ENCODE measurements around the gene C6orf89. TPM values are rescaled to one million over a fixed set of nuclear protein-coding genes. Genes with fewer than 3 reads are reported as not detected.

C6orf89 gene, protein sequence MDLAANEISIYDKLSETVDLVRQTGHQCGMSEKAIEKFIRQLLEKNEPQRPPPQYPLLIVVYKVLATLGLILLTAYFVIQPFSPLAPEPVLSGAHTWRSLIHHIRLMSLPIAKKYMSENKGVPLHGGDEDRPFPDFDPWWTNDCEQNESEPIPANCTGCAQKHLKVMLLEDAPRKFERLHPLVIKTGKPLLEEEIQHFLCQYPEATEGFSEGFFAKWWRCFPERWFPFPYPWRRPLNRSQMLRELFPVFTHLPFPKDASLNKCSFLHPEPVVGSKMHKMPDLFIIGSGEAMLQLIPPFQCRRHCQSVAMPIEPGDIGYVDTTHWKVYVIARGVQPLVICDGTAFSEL
- 10 to 100 TPM; 32.1 to 32.7 TPM for total RNA-seq

DNA sequence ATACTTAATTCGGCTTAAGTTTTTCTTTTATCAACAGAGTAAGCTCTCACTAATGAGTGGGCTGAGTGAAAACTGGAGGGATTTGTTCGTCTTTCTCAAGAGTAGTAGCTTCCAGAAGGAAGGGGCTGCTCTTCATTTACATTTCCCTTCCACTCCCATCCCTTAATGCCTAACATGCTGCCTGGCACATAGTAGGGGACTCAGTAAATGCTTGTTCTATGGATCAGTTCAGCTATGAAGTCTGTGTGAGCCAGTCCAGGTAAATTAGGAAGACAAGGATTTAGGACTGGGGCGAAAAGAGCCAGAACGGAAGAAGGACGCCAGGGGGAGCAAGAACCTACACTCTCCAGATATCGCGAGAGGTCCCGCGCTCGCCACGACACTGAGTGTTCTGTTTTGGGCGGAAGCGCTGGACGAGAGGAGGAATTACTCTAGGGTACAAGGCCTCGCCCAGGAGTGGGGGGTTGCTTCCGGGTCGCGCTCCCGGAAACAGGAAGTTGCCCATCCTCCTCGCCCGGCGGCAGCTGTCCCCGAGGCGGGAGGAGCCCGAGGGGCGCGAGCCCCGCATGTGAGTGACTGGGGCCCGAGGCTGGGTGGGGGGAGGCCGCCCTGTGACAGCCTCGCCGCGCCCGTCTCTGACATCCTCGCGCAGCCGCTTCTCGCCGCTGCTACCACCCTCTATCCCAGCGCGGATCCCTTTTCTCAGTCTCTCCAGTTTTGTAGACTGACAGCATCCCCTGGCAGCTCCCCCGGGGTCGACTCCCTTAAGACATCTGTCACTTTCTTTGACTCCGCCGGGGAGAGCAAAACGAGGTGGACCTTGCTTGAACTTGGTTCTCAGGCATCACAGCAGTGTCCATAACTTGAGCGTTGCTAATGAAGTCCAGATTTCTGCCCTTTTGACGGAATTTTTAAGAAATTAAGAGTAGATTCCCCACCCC is at the start of gene C6orf89:
TSS of gene C6orf89 (plus strand) at position 492 of the 941 bp plus-strand sequence. CDS start 13,493 bp downstream, outside the sequence.
- Mint-ChIP-seq H3K4me3 (peak within 1 kb of the TSS; percentile 92), H3K9me3 (no peaks in the 10 kb centered on the region), H3K27me3 (no peaks in the 10 kb centered on the region), H3K36me3 (peaks cover 11% of the 10 kb centered on the region), H3K4me1 (peaks cover 33% of the 10 kb centered on the region), H3K27ac (peak within 1 kb of the TSS; percentile 90)
- DNase-seq = peak; percentile 96

DNA sequence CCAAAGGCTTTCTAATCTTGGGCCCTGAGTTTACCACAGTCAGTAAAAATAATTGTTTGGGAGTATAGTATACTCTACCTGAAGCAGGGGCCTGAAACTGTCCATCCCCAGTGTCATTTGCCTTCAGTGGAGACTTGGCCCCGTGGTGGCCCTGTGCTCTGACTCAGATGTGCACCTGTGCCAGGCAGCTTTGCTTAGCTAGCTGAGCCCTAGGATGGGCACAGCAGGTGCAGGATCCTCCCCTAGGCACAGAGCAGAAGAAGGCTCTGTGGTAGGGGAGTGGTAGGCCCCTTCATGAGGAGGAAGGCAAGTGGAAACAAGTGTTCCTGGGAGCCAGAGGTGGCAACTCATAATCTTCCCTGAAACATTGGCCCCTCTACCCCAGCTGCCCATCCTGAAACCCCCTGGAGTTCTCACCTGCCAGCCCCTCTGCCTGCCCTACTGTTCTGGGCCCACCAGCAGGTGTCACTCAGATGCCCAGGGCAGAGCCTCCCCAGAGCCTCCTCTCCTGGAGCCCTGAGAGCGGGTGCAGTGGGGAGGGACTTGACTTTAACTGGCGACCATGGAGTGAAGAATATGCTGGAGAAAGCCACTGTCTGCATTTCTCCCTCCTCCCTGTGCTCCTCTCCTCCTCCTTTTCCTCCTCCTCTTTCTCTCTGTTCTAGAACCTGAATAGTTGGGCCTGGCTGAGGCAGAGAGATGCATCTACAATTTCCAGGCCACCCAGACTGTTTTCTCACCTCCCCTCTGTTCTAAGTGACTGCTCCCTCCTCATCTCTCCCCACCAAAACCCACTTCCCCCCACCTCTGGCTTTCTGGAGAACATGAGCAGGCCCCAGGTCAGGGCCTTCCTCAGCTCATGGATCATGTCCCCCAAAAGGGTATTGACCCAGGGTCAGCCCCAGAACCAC is 49.4 kb upstream of the C6orf89 start:
- Mint-ChIP-seq H3K36me3 (no peaks in the 10 kb centered on the region), H3K27ac (no peak overlapping the region), H3K4me3 (no peak overlapping the region), H3K27me3 (peaks cover 43% of the 10 kb centered on the region), H3K9me3 (no peaks in the 10 kb centered on the region), H3K4me1 (peaks cover 12% of the 10 kb centered on the region)
- no peak for DNase-seq

DNA sequence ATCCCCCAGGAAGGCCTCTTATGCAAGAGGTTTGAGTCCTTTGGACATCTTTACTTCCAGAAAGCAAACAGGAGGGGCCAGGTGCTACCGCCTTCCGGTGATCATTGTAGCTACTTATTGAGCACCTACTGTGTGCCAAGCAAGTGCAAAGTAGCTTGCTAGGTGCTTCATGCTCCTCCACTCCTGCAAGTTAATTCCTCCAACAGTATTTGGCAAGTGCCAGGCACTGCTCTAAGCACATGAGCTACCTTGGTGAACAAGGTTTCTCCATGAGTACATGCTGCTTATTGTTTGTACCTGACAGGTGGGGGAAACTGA is 48.8 kb upstream of the C6orf89 start:
- H3K9me3 Mint-ChIP-seq = no peaks in the 10 kb centered on the region
- peaks cover 43% of the 10 kb centered on the region for H3K27me3 Mint-ChIP-seq
- H3K4me1 Mint-ChIP-seq = peaks cover 12% of the 10 kb centered on the region
- H3K4me3 Mint-ChIP-seq = no peak overlapping the region
- DNase-seq = no peak
- H3K27ac Mint-ChIP-seq = no peak overlapping the region
- no peaks in the 10 kb centered on the region for H3K36me3 Mint-ChIP-seq

DNA sequence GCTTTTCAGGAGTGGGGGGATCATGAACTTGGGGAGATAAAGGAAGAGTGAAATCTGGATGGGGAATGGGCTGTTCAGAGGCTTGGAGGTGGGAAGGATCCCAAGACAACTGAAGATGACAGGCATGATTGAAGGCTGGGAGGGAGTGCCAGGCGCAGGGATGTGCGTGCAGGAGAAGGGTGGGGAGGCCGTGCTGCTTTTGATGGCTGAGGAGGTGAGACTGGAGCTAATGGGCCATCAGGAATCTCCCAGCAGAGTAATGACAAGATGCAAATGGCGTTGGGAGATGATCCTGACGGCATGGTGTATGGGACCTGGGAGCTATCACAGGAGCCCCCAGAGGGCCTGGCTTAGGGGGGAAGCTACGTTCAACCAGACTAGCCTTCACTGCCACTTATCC is 48.1 kb upstream of the C6orf89 start:
- no peaks in the 10 kb centered on the region for H3K36me3 Mint-ChIP-seq
- no peaks in the 10 kb centered on the region for H3K9me3 Mint-ChIP-seq
- no peak for DNase-seq
- H3K27me3 Mint-ChIP-seq = peaks cover 43% of the 10 kb centered on the region
- peaks cover 12% of the 10 kb centered on the region for H3K4me1 Mint-ChIP-seq
- no peak overlapping the region for H3K4me3 Mint-ChIP-seq
- H3K27ac Mint-ChIP-seq = no peak overlapping the region

DNA sequence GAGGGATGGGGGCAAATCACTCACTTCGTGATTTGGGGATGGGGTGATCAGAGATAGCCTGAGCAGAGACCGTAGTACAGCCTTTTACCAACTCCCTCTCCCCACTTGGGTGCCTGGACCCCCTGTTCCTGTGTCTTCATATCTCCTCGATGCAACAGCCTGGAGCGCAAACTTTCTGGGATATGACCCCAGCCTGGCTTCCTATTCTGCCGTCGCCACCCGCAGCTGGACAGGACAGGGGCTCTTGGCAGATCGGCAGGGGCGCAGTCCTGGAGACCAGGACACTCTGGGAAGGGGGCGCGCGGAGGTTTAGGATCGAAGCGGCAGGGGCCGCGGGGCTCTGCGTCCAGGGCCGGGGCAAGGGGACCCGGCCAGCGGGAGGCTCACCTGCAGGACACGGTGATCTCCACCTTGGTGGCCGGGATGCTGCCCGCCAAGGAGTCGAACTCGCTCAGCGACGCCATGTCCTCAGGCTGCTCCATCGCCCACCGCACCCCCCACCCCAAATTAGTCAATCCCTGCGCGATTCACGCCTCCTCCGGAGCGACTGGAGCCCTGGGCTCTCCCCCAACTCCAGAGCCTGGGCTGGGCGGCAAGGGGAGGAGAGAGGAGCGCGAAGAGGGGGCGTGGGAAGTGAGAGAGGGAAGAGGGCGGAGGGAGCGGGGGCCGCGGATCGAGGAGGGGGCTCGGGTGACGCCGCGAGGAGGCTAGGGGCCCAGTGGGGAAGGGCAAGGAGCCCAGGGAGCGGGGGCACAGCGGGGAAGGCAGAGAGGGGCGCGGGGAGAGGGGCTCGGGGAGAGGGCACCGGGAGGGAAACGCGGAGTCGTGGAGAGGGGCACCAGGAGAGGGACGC is 46.6 kb upstream of the C6orf89 start, which contains the start of gene CPNE5:
TSS of gene CPNE5 (minus strand) at position 549 of the 853 bp plus-strand sequence. CDS start at position 482, 67 bp downstream.
- no peaks in the 10 kb centered on the region for H3K9me3 Mint-ChIP-seq
- peak; percentile 11 for DNase-seq
- H3K36me3 Mint-ChIP-seq = no peaks in the 10 kb centered on the region
- peak within 1 kb of the TSS; percentile 69 for H3K4me3 Mint-ChIP-seq
- H3K4me1 Mint-ChIP-seq = peaks cover 12% of the 10 kb centered on the region
- H3K27ac Mint-ChIP-seq = no peak within 1 kb of the TSS
- H3K27me3 Mint-ChIP-seq = peaks cover 38% of the 10 kb centered on the region

DNA sequence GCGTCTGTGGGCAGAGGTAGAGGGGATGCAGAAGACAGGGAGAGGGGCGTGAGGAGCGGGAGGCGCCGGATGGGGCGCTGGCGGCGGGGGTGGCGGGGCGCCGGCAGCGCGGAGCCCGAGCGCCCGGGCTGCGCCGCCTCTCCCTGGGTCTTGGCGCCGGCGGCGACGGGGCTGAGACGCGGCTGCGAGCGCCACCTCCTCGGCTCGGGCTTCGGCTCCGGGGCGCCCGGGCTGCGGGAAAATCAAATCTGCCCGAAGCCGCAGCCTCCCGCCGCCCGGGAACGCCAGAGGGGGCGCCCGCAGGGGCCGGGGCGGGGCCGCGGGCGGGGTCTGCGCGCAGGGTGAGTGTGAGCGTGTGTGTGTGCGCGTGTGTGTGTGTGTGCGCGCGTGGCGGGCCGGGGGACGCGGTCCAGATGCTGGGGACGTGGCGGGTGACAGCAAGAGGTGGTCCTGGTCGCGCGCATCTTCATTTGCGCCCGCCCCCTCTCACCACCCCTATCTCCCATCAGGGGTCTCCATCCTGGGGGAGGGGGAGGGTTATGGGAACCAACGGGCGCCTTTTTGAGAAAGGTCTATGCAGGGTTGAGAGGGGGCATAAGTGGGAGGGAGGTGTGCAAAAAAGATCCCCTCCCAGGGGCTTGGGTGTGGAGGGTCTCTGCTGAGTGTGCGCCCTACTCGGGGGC is 45.9 kb upstream of the C6orf89 start:
- H3K4me1 Mint-ChIP-seq = peaks cover 12% of the 10 kb centered on the region
- peaks cover 38% of the 10 kb centered on the region for H3K27me3 Mint-ChIP-seq
- DNase-seq = peak; percentile 60
- H3K9me3 Mint-ChIP-seq = no peaks in the 10 kb centered on the region
- H3K4me3 Mint-ChIP-seq = peak overlapping the region; percentile 69
- no peaks in the 10 kb centered on the region for H3K36me3 Mint-ChIP-seq
- no peak overlapping the region for H3K27ac Mint-ChIP-seq

DNA sequence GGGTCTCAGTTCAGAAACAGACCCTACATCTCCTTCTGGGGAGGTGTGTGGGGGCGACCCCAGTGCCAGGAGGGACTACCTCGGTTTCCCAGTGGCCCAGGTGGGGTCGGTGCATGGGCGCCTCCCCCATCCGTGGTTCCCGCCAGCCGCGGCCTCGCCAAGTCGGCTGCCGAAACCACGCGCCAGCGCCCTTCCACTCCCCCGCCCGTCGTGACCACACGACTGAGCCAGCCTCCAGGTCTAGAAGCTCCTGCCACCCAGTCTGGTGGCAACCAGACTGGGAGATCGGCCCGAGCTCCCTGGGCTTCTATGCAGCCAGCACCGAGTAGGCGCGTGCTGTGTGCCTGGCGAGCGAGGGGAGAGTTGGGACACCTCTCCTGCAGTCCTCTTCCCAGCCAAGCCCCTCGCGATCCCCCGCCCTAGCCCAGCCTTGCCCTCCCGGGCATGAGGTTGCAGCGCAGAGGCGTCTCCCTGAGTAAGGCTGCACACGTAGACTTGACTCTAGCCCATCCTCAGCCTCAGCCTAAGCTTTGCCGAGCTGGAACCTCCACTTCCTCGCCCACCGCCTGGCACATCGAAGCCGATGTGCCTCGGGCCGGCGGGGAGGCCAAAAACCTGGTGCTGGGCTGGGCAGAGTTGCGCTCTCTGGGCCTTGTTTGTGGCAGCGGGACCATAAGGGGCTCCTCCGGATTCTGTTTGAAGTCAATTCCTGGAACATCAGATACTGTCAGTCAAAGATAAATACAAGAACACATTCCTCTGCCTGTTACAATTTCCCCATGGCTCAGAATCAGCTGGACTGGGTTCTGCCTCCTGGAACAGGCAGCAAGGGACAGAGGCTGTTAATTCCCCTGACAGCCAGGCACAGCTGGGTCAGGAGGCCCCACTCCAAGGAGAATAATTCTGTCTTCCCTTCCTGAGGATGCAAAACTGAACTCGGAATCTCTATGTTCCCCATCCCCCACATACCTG is 45.0 kb upstream of the C6orf89 start:
- H3K4me3 Mint-ChIP-seq = peak overlapping the region; percentile 69
- DNase-seq = peak; percentile 28
- H3K36me3 Mint-ChIP-seq = no peaks in the 10 kb centered on the region
- H3K27me3 Mint-ChIP-seq = peaks cover 38% of the 10 kb centered on the region
- H3K27ac Mint-ChIP-seq = no peak overlapping the region
- H3K4me1 Mint-ChIP-seq = peaks cover 12% of the 10 kb centered on the region
- H3K9me3 Mint-ChIP-seq = no peaks in the 10 kb centered on the region

DNA sequence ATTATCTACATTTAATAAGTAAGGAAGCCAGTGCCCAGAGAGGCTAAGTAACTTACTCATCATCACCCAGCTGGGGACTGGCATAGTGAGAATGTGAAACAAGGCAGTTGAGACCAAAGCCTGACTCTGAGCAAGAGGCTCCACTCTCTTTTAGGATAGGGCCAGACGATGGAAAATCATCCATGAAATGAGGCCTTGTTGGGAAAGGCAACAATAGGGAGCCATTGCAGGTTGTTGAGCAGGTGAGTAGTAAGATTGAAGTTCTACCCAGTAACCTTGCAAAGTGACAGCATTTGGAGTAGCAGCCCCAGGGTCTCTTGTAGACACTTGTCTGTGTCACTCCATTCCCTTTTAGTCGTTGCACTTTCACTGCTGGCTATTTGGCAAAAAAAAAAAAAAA is 44.0 kb upstream of the C6orf89 start:
- peaks cover 35% of the 10 kb centered on the region for H3K27me3 Mint-ChIP-seq
- no peak overlapping the region for H3K4me3 Mint-ChIP-seq
- H3K36me3 Mint-ChIP-seq = no peaks in the 10 kb centered on the region
- peaks cover 12% of the 10 kb centered on the region for H3K4me1 Mint-ChIP-seq
- no peak for DNase-seq
- H3K27ac Mint-ChIP-seq = no peak overlapping the region
- no peaks in the 10 kb centered on the region for H3K9me3 Mint-ChIP-seq

DNA sequence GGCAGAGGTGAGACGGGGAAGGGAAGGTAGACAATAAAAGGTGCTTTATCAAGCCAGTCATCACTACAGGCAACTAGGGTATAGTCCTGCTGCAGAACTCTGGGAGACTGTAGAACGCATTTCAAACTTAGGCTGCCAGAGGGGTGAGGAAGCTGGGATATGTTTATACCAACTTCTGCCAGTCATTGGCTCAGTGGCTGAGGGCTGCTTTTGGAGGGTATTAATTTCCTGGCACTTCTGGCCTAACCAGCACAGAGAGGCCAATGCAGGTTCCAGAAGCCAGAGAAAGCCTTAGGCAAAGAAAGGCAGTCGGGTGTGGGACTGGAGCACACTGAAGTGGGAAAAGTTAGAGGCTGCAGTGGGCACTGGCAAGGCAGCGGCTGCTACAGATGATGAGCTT is 42.6 kb upstream of the C6orf89 start:
- Mint-ChIP-seq H3K4me3 (no peak overlapping the region), H3K27ac (no peak overlapping the region), H3K4me1 (peaks cover 12% of the 10 kb centered on the region), H3K9me3 (no peaks in the 10 kb centered on the region), H3K27me3 (peaks cover 21% of the 10 kb centered on the region), H3K36me3 (no peaks in the 10 kb centered on the region)
- DNase-seq = no peak

DNA sequence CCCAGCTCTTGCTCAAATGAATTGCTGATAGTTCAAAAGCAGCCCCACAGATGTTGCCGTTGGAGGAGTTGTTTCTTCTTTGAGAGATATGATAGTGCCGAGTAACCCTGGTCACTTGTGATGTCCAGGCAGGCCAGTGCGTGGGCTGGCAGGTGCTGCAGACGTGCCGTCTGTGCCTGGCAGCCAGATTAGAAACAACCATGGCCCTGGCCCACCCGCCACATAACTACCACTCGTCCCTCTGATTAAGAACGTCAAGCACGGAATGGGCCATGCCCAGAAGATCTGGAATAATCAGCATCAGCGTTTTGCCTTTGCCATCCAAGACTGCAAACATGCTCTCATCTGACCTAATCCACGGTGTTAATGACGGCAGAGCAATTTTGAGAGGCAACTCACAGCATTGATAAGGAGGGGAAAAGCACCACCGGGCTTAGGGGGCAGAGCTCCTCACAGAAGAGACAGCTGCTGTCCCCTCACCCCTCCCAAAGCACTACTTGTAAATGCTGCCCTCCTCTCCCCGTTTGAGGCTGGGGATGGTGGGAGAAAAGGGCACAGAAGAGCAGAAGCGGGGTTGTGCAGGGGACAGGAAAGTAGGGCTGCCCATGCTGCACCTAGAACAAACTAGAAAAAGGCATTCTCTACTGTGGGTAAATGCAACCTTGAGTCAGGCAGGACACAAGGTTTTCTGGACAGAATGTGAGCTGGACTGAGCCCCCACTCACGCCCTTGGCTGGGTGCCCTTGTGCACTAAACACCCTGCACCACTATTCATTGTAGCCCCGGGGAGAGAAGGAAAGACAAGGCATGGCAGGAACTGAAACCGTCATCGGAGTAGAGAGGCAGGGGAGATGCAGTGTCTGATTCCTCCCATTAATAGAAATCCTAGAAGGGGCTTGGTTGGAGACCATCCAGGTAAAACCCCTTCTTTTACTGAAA is 41.3 kb upstream of the C6orf89 start:
- Mint-ChIP-seq H3K9me3 (no peaks in the 10 kb centered on the region), H3K36me3 (peaks cover 3% of the 10 kb centered on the region)
- DNase-seq = no peak

DNA sequence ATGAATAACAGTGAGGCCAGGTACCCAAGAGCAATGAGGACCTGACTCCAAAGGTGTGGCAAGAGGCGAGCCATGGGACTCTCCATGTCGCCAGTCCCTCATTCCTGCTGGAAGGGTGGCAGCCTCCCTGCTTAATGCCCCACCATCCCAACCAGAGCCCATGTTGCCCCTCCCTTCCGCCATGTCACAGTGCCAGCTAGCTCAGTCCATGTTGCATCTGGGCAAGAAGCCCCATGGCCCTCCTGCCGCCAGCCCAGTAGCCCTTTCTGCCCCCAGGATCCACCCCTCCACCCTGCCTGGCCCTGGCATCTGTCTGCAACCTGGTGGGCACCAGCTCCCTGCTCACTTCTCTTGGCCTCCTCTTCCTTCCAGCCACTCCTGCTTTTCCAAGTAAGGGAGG is 40.5 kb upstream of the C6orf89 start:
- Mint-ChIP-seq H3K4me1 (peaks cover 12% of the 10 kb centered on the region), H3K4me3 (no peak overlapping the region), H3K27ac (no peak overlapping the region), H3K36me3 (peaks cover 8% of the 10 kb centered on the region), H3K27me3 (peaks cover 15% of the 10 kb centered on the region), H3K9me3 (peaks cover 1% of the 10 kb centered on the region)
- DNase-seq = no peak

More for the DNA sequence above, 41.3 kb upstream of the C6orf89 start:
- Mint-ChIP-seq H3K27me3 (peaks cover 11% of the 10 kb centered on the region), H3K4me3 (no peak overlapping the region), H3K27ac (no peak overlapping the region), H3K4me1 (peaks cover 13% of the 10 kb centered on the region)

DNA sequence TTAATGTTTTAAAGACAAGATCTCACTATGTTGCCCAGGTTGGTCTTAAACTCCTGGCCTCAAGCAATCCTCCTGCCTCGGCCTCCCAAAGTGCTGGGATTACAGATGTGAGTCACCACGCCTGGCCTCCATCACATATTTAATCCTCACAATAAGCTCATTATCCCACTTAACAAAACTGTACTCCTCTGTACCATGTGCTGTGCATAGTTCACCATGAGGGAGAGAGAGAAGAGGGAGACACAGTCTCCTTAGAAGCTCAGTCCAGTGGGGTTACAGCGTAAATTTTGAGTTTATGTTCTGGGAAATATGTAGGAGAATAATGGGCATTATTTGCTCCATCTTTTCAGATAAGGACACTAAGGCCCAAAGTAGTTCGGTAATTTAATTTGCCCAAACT is 38.6 kb upstream of the C6orf89 start:
- Mint-ChIP-seq H3K9me3 (peaks cover 5% of the 10 kb centered on the region), H3K36me3 (peaks cover 26% of the 10 kb centered on the region), H3K4me3 (no peak overlapping the region), H3K27me3 (peaks cover 8% of the 10 kb centered on the region), H3K4me1 (peaks cover 8% of the 10 kb centered on the region), H3K27ac (no peak overlapping the region)
- no peak for DNase-seq

Measured in activated naive CD8-positive, alpha-beta T cell treated with anti-CD3 and anti-CD28 coated beads for 36 hours (primary cell).